GM12878 (cell line): Measurements from ENCODE around the gene MARVELD3. TPM values are rescaled to one million over a fixed set of nuclear protein-coding genes. Genes with fewer than 3 reads are reported as not detected.

ENCODE experiments used
- ATAC-seq: fragments of 200-7000 bp; cut with Tn5 transposase; 3 replicates; pipeline ENCODE4 v1.9.1; 2020; ENCODE audit warnings: mild to moderate bottlenecking, moderate library complexity
- BruUV-seq: library from RNA; stranded (reverse); fragments of 400-500 nt; replicated peaks from 2 replicates; lab custom pipeline; 2021; lab: Mats Ljungman, UMichigan
- CTCF ChIA-PET: fragments of 300-600 bp; sonication (Branson Sonifier 250); formaldehyde crosslinking; extraction: SDS; loops from one replicate; lab custom pipeline; 2021; ENCODE audit warnings: inconsistent platforms; lab: Yijun Ruan, JAX
- POLR2A ChIA-PET: fragments of 350-600 bp; formaldehyde crosslinking; extraction: SDS; loops from one replicate; lab custom pipeline; 2021; ENCODE audit warnings: inconsistent platforms; lab: Charles Lee
- RAD21 ChIA-PET: fragments of 300-600 bp; sonication (Branson Sonifier 250); formaldehyde crosslinking; loops from one replicate; lab custom pipeline; 2023; ENCODE audit warnings: antibody characterized with exemption; ENCODE audit not compliant: unreplicated experiment; lab: Charles Lee
- SMC1A ChIA-PET: fragments of 300-600 bp; sonication (Branson Sonifier 250); formaldehyde crosslinking; loops from one replicate; lab custom pipeline; 2023; ENCODE audit not compliant: unreplicated experiment, uncharacterized antibody; lab: Charles Lee
- DNase-seq: peaks from one replicate; pipeline ENCODE4 v3.0.0-alpha.2; 2011; ENCODE audit warnings: low read depth, low spot score
- FAIRE-seq: peaks from 3 replicates; lab custom pipeline; 2011; peaks lifted over from hg19 to GRCh38; lab: Jason Lieb, UNC
- H2AFZ ChIP-seq: 2 replicates; pipeline ENCODE4 v1.6.0; 2011; ENCODE audit warnings: low read depth, low read length, control low read depth; ENCODE audit not compliant: control insufficient read depth
- H3K27ac ChIP-seq: 2 replicates; pipeline ENCODE4 v1.5.1; 2011; ENCODE audit warnings: control low read depth; ENCODE audit not compliant: control insufficient read depth, insufficient read depth
- H3K27me3 ChIP-seq, 2 experiments: replicated peaks in 1 of 2; 2 replicates each; pipeline versions ENCODE4 v1.6.0 to v1.6.1; 2011; ENCODE audit warnings: low read length in 1 of 2; ENCODE audit not compliant: control insufficient read depth in 2 of 2, insufficient read depth in 2 of 2
- H3K36me3 ChIP-seq, 2 experiments: 2 replicates each; pipeline ENCODE4 v1.5.1; 2011; ENCODE audit warnings: low read length in 1 of 2; ENCODE audit not compliant: control insufficient read depth in 2 of 2, insufficient read depth in 2 of 2
- H3K4me1 ChIP-seq: 2 replicates; pipeline ENCODE4 v1.6.1; 2011; ENCODE audit warnings: mild to moderate bottlenecking, low read length, moderate library complexity, mixed read lengths; ENCODE audit not compliant: control insufficient read depth, insufficient read depth
- H3K4me2 ChIP-seq: 2 replicates; pipeline ENCODE4 v1.6.0; 2011; ENCODE audit warnings: control low read depth; ENCODE audit not compliant: control insufficient read depth, insufficient read depth
- H3K4me3 ChIP-seq: fragments of 200-600 bp; sonication (generic); 2 replicates; pipeline ENCODE4 v1.5.1; 2016
- H3K79me2 ChIP-seq: 2 replicates; pipeline ENCODE4 v1.6.0; 2011; ENCODE audit warnings: low read length; ENCODE audit not compliant: control insufficient read depth, insufficient read depth
- H3K9ac ChIP-seq: 2 replicates; pipeline ENCODE4 v1.8.0; 2011; ENCODE audit warnings: low read length, control low read depth, mixed read lengths; ENCODE audit not compliant: control insufficient read depth, insufficient read depth
- H3K9me3 ChIP-seq: replicated peaks from 3 replicates; pipeline ENCODE4 v1.5.1; 2011; ENCODE audit warnings: mild to moderate bottlenecking, low read length; ENCODE audit not compliant: control insufficient read depth, insufficient read depth
- H4K20me1 ChIP-seq: 2 replicates; pipeline ENCODE4 v1.6.0; 2011; ENCODE audit not compliant: control insufficient read depth, insufficient read depth
- NR2C2 ChIP-seq: IDR thresholded peaks from 2 replicates; pipeline ENCODE4 v1.6.1; 2011; ENCODE audit warnings: borderline replicate concordance, low read depth; ENCODE audit not compliant: control insufficient read depth, insufficient read length
- POLR2AphosphoS2 ChIP-seq: IDR thresholded peaks from 2 replicates; pipeline ENCODE4 v1.6.1; 2011; ENCODE audit warnings: low read depth, mild to moderate bottlenecking, low read length, improper control_type of control experiment, moderate library complexity
- ZNF592 ChIP-seq: fragments of 450-650 bp; IDR thresholded peaks from 2 replicates; pipeline ENCODE4 v1.6.1; 2017; ENCODE audit warnings: mild to moderate bottlenecking, moderate library complexity
- in situ Hi-C: fragments of 300-500 bp; cut with MboI; formaldehyde crosslinking; loops from 9 replicates; pipeline ENCODE4 v1.14.3; 2018; ENCODE audit warnings: mixed read lengths
- intact Hi-C: fragments of 100-400 bp; cut with micrococcal nuclease; formaldehyde crosslinking; loops from one replicate; pipeline ENCODE4 v1.14.2; 2022; ENCODE audit not compliant: unreplicated experiment
- polyA plus RNA-seq, 11 experiments: library from polyadenylated mRNA; depleted of rRNA in 4 of 11; unstranded in 6 of 11; stranded (reverse) in 5 of 11; fragments of >200 nt; fragmentation: Nextera tagmentation in 4 of 11; fragmentation: Illumina TruSeq in 1 of 11; extraction: Ambion mirVana in 4 of 11; extraction: Trizol in 1 of 11; gene quantifications; 1 replicate in 1 of 11; 2 replicates in 10 of 11; pipeline versions ENCODE4 v1.2.1 to v1.2.3, GENCODE V29; 2011 to 2016; ENCODE audit warnings: inconsistent platforms in 2 of 11, missing spikeins in 2 of 11, low read depth in 1 of 11
- total RNA-seq, 4 experiments: library from RNA; depleted of rRNA in 3 of 4; stranded (reverse); fragments of >200 nt in 3 of 4; fragmentation: Illumina TruSeq in 1 of 4; extraction: Trizol in 1 of 4; gene quantifications; 2 replicates each; pipeline versions ENCODE4 v1.2.1 to v1.2.3, GENCODE V29; 2013 to 2021

MARVELD3 gene
- total and polyA plus RNA-seq, 10 of the 15 experiments (the other 5 are each of a cell fraction or from before 2014, with no cell fraction given): 0.03 to 0.18 (median 0.09) TPM; not detected in 4

GRCh38 chr16:71622088-71622487 lies 3.9 kb upstream of the MARVELD3 start:
- Histone ChIP-seq H3K4me3 (no peak overlapping the region), H3K4me2 (no peak overlapping the region), H3K4me1 (peaks cover 5% of the 10 kb centered on the region; the same call in 1 of the 2 replicates), H2AFZ (no peak overlapping the region), H3K27ac (no peak overlapping the region)
- BruUV-seq: no TSS peak
- intact Hi-C loops: no loop called here
- in situ Hi-C loops: no loop called here
- ChIA-PET POLR2A (interaction anchor here (0.6 kb wide), 1 partner anchor 369 kb away, joined by 4 read pairs; no protein-coding TSS in a partner anchor), RAD21 (interaction anchor here (0.6 kb wide), 1 partner anchor 84 kb away, joined by 3 read pairs; no protein-coding TSS in a partner anchor)
- DNase-seq (no peak), FAIRE-seq (no peak)
- TF ChIP-seq POLR2AphosphoS2 (no peak), NR2C2 (no peak), ZNF592 (no peak)
- TF ChIP-seq, all 136 proteins: peak for 0
- CTCF ChIA-PET: interaction anchor here (5.6 kb wide), 1 partner anchor 11 kb away, joined by 27 read pairs; no protein-coding TSS in a partner anchor
- no peaks in the 10 kb centered on the region for H4K20me1 ChIP-seq
- no peaks in the 10 kb centered on the region; a peak in 1 of 4 replicates for H3K27me3 ChIP-seq
- no peaks in the 10 kb centered on the region for H3K36me3 ChIP-seq
- no peak overlapping the region for H3K9ac ChIP-seq
- no peak for ATAC-seq
- SMC1A ChIA-PET: interaction anchor here (2.6 kb wide), 1 partner anchor 11 kb away, joined by 13 read pairs; no protein-coding TSS in a partner anchor
- H3K9me3 ChIP-seq: no peaks in the 10 kb centered on the region
- no peaks in the 10 kb centered on the region for H3K79me2 ChIP-seq
